SK-N-SH (cell line): ENCODE results near the gene ZNRF4.

ENCODE experiments used
- POLR2AphosphoS5 ChIP-seq: IDR thresholded peaks from 2 replicates; pipeline ENCODE4 v1.6.1; 2012; ENCODE audit warnings: low read depth, low read length
- TF ChIP-seq, protein P1 (sequence below): fragments of 200-600 bp; sonication (generic); IDR thresholded peaks from 2 replicates; pipeline ENCODE4 v1.6.1; 2017; ENCODE audit warnings: antibody characterized with exemption, mild to moderate bottlenecking, moderate library complexity

DNA sequence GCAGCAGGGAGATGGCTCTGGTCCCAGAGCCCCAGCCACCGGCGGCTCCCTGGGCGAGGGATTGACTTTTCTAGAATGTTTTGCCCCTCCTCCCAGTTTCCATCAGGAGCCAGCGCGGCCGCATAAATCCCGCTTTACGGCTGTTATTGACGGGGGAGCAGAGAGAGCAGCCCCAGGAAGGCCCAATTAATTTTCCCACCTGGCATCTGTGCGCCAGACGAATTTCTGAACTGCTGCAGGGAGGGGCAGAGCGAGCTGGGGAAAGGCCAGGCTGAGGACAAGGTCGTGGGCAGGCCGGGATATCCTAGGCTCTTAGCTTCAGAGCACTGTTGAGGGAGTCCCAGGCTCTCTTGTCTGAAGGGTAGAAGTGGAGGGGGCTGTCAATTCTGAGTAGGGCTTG lies 24.7 kb downstream of the ZNRF4 start:
- no peak for TF ChIP-seq POLR2AphosphoS5
- TF ChIP-seq, protein P1, sequence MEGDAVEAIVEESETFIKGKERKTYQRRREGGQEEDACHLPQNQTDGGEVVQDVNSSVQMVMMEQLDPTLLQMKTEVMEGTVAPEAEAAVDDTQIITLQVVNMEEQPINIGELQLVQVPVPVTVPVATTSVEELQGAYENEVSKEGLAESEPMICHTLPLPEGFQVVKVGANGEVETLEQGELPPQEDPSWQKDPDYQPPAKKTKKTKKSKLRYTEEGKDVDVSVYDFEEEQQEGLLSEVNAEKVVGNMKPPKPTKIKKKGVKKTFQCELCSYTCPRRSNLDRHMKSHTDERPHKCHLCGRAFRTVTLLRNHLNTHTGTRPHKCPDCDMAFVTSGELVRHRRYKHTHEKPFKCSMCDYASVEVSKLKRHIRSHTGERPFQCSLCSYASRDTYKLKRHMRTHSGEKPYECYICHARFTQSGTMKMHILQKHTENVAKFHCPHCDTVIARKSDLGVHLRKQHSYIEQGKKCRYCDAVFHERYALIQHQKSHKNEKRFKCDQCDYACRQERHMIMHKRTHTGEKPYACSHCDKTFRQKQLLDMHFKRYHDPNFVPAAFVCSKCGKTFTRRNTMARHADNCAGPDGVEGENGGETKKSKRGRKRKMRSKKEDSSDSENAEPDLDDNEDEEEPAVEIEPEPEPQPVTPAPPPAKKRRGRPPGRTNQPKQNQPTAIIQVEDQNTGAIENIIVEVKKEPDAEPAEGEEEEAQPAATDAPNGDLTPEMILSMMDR: no peak
